HG03045 (cell line): ENCODE results near the gene CSNK2B.

Experiments
- ATAC-seq: cut with Tn5 transposase; IDR thresholded peaks from one replicate; pipeline ENCODE4 v1.9.1; 2021; ENCODE audit warnings: mild to moderate bottlenecking, moderate library complexity; ENCODE audit not compliant: unreplicated experiment

The CSNK2B gene

DNA sequence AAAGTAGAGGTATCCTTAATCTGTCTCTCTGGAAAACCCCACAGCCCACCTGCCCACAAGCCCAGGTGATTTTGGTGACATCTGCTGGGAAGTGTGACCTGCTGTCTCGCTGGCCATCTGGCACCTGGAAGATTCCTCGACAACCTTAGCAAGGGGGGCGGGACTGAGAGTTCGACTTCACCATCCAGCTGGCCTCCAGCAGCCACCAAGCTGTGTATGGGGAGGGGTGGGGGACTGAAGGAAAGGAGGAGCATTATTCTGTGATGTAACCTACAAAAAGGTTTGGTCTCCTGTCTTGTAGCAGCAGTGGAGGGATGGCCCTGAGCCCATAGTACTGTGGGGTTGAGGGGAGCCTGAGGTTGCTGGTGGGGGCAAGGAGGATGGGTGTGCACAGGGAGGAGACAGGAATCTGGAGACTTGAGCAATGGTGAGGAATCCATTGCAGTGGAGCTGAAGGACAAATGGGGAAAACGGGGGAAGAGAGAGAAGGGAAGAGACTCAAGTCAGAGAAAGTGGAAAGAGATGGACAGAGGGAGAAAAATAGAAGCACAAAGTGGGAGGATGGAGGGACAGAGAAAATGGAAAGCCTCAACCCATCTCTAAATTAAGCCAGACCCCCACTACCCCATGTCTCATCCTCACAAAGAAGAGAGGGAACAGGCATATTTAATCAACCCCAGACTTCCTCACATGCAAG, 44.8 kb downstream of the CSNK2B start:
- no peak for ATAC-seq

DNA sequence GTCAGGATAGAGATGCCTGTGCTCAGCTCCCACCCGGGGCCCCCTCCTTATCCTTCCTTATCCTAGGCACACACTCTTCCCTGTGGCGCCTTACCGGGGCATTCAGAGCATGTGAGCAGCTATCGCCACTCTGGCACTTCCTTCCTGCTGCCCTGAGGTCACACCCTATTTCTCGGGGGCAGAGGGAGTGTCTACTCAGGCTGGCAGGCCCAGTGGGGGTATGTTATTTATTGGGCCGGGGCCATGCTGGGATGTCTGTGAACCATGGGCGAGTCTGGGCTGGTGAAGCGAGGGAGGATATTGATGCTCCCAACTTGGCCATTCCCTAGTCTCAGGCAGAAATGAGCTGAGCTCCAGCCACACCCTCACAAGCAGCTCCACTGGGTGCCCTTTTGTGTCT, 45.4 kb downstream of the CSNK2B start:
- no peak for ATAC-seq

DNA sequence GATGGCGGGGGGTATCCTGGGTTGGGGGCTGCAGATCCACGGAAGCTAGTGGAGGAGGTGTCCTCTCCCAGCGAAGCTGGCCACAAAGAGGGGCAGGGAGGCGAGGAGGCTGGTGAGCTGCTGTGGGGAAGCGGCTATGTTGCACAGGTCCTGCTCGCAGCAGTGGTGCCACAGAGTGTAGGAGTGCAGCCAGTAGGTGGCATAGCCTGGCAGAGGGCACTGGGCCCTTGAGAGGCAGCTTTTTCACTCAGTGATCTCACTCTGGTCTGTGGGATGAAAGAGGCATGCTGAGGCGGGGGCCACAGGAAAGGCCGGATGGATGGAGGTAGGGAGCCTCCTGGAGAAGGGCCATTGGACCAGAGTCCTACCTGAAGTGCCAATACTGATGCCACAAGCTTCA, 46.4 kb downstream of the CSNK2B start:
- no peak for ATAC-seq

DNA sequence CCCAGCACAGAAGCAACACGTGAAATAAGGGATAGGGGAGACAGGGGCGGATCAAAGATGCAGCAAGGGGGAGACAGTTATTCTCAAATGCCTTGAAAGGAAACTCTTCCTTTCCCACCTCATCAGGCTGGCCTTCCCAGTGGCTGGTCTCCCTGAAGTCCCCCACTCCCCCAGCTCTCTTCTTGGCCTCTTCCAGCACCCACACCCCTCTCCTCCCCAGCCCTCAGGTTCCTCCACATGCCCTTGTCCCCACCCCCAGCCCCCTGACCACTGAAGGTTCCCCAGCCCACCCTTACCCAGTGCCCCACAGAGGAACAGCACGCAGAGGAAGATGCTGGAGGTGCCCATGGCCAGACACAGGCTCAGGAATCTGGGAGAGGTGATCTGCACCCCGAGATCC, 47.6 kb downstream of the CSNK2B start:
- no peak for ATAC-seq

DNA sequence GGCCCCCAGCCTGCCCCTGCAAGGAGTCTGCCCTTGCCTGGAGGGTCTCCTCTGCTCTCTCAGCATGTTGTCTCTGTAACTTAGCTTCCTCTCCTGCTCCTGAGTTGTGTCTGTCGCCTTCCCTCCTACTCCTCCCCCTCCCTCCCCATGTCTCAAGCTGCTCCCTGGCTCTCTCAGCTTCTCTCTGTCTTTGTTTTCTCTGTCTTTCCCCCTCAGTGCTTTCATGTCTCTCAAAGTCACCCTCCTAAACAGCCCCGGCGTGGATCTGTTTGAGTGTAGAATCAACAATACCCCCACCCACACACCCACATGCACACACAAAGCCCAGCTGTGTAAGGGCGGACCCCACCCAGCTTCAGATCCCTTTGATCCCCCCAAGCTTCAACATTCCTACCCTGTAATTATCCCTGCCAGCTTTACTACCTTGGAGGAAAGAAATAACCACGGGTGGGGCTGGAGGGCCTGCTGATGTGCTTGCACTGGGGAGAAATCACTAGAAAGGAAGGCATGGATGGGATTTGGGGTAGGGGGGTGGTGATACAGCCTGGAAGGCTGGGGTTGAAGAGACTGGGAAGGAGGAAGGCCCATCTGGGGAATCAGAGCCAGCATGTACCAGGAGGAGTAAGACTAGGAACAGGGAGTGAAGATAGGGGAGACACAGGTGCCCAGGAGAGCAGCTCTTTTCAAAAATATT, 48.3 kb downstream of the CSNK2B start:
- ATAC-seq = no peak

DNA sequence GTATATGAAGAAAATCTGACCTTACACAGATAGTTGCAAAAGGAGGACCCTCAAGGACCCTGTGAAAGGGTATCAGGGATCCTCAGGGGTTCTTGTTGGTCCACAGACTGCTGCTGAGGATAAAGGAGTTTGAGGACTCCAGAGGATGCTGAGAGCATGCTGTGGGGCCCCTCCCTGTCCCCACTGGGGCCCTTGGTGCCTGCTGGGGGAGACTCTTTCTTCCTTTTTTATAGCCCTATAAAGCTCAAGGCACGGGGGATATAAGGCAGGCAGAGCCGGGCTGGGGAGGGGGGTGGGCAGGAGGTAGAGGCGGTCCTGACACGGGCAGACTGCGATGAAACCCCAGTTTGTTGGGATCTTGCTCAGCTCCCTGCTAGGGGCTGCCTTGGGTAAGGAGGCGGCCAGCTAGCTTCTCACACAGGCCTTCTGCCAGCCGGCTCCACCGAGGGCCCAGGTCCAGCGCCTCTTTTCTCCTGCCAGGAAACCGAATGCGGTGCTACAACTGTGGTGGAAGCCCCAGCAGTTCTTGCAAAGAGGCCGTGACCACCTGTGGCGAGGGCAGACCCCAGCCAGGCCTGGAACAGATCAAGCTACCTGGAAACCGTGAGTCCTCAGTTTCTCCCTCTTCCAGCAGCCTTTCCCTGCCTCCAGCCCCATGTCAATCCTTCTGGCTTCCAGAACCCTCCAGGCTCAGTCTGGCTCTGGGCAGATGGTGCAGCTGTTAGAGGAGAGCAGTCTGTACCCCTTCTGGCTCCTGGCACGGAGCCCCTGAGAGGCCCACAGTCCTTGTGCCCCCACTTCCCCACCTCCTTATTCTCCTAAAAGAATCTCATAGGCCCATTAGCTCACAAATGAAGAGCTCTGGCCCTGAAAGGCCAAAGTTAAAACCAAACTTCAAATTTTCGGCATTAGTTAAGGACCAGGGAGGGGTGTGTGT, 49.4 kb downstream of the CSNK2B start, which contains the start of gene LY6G6D:
Gene LY6G6D (plus strand): TSS at position 327 of the 937 bp plus-strand sequence. CDS start 8 bp downstream, at position 335.
- no peak for ATAC-seq

DNA sequence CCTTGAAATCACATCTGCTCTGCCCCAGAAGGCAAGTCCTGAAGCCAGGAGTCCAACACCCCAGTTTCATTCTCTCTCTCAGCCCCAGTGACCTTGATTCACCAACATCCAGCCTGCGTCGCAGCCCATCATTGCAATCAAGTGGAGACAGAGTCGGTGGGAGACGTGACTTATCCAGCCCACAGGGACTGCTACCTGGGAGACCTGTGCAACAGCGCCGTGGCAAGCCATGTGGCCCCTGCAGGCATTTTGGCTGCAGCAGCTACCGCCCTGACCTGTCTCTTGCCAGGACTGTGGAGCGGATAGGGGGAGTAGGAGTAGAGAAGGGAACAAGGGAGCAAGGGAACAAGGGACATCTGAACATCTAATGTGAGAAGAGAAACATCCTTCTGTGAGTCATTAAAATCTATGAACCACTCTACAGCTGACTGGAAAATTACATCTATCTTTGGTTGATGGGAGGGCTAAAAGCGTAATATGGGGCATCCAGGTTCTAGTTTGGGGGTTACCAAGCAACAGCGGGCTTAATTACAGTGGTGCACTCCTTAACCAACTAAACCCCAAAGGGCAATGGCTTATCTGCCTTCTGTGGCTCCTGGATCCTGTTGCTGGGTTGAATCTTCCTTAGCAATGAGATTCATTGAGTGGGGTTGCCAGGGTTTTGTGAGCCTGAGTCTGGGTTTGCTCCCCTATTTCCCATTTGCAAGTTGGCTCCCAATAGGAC, 51.8 kb downstream of the CSNK2B start:
- no peak for ATAC-seq

DNA sequence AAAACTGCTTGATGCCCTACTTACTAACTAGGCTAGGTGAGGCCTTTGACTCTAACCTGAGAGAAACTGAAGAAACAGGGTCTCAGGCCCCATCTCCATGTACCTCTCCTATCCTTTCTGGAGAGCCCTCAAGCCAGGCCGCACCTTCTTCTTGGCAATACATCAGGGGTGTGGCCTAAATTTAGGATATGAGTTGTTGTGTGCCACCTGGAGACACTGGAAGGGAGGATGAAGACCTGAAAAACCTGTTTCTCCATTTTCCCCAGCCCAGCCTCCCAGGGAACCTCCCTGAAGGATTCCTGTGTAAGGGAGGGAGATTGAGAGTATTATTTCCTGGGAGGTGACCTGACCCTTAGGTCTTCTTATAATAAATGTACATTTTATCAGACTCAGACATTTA, 52.4 kb downstream of the CSNK2B start:
- no peak for ATAC-seq

DNA sequence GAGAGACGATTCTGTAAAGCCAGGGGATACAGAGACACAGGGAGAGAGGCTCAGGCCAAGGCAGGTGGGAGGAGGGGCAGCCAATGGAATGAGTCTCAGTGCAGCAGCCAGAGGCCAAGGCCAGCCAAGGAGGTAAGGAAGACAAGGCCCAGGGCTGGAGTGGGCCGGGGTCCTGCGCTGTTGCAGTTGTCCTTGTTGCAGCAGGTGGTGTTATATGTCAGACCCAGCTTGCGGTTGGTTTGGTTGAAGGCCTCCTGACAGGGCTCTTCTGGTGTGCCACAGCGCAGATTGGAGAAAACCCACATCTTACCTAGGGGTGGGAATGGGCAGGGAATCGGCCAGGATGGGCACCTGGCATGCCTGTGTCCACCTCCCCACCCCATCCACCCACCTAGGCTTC, 53.1 kb downstream of the CSNK2B start:
- ATAC-seq = no peak
